ENCODE results near the gene PCDHB2.
"Not testable (repeated sequence)": the region's sequence is repeated elsewhere in the genome, so short reads cannot be mapped to it uniquely, and the experiment has no call there.

The PCDHB2 gene

GRCh38 chr5:141137346-141137745 lies 42.9 kb downstream of the PCDHB2 start:
- DNase-seq = not testable (repeated sequence)

Measured in fibroblast of skin of right quadriceps (primary cell).